Glutamatergic neuron (in vitro differentiated cells): ENCODE measurements around the gene EN2. TPM values are rescaled to one million over a fixed set of nuclear protein-coding genes. Genes with fewer than 3 reads are reported as not detected.
A peak's percentile ranks its signal among the peaks of the same experiment; 100 is the strongest.

Source experiments
- DNase-seq: peaks from one replicate; pipeline ENCODE4 v3.0.0; 2022
- H3K27ac Mint-ChIP-seq: one replicate; pipeline ENCODE4 v1.8.0; 2020; ENCODE audit warnings: mild to moderate bottlenecking, mixed read lengths, inconsistent platforms; ENCODE audit not compliant: unreplicated experiment
- H3K27me3 Mint-ChIP-seq: one replicate; pipeline ENCODE4 v1.8.0; 2020; ENCODE audit warnings: mild to moderate bottlenecking, moderate library complexity, mixed read lengths, inconsistent platforms; ENCODE audit not compliant: unreplicated experiment
- H3K36me3 Mint-ChIP-seq: one replicate; pipeline ENCODE4 v1.8.0; 2020; ENCODE audit warnings: mild to moderate bottlenecking, mixed read lengths, inconsistent platforms; ENCODE audit not compliant: unreplicated experiment
- H3K4me1 Mint-ChIP-seq: one replicate; pipeline ENCODE4 v1.8.0; 2020; ENCODE audit warnings: mild to moderate bottlenecking, low read depth, mixed read lengths, inconsistent platforms; ENCODE audit not compliant: unreplicated experiment
- H3K4me3 Mint-ChIP-seq: one replicate; pipeline ENCODE4 v1.8.0; 2020; ENCODE audit warnings: mild to moderate bottlenecking, mixed read lengths, inconsistent platforms; ENCODE audit not compliant: unreplicated experiment
- H3K9me3 Mint-ChIP-seq: one replicate; pipeline ENCODE4 v1.8.0; 2020; ENCODE audit warnings: mild to moderate bottlenecking, moderate library complexity, mixed read lengths, inconsistent platforms; ENCODE audit not compliant: unreplicated experiment
- CTCF ChIP-seq: fragments of 200-600 bp; sonication (generic); IDR thresholded peaks from one replicate; pipeline ENCODE4 v1.5.0; 2021; ENCODE audit not compliant: partially characterized antibody, unreplicated experiment
- total RNA-seq: library from RNA; stranded (reverse); fragmentation: NEBNext Ultra II Directional; extraction: Animal tissue kit (Norgen Biotek cat#: 25700); gene quantifications from one replicate; pipeline ENCODE4 v1.2.1, GENCODE V29; 2021; ENCODE audit not compliant: unreplicated experiment

EN2 gene
- total RNA-seq, 1 donor from 2014 or later, result 0.20 TPM

- no peak for DNase-seq
- Mint-ChIP-seq H3K27me3 (peaks cover 12% of the 10 kb centered on the region), H3K9me3 (peaks cover 11% of the 10 kb centered on the region), H3K4me1 (peaks cover 9% of the 10 kb centered on the region), H3K27ac (no peak overlapping the region), H3K4me3 (peak overlapping the region; percentile 55), H3K36me3 (peaks cover 5% of the 10 kb centered on the region)
- no peak for TF ChIP-seq CTCF
Observed at GRCh38 chr7:155418304-155418703, 39.6 kb upstream of the EN2 start.

DNA sequence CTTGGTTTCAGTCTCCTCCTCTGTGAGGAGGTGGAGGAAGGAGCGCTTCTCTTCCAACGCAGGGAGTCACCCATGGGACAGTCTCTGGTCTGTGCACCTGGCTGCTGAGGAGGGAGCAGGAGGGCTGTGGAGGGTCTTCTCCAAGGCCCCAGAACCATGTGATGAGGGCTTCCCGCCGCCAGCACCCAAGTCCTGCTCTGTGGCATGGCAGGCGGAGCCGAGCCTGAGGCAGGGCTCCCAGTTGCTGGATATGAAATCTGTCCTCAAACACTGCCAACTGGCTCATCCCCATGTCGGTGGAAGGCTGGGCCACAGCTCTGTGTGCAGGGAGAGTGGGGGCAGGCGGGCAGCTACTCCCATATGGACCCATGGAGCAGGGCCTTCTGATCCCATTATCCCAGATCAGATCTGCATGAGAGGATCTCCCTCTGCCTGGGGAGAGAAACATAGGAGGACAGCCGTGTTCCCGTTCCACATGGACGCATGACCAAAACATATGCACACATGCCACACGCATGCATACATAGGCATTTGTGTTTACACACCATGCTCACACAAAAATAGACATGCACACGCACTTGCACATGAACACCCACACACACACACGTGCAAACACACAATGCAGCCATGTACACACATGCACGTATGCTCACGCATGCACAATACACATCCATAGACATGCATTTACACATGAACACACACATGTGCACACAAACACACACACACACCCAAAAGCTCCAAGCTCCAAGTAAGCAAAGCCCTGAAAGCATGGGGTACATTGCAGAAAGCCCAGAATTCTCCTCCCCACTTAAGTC, 38.8 kb upstream of the EN2 start:
- peaks cover 5% of the 10 kb centered on the region for H3K36me3 Mint-ChIP-seq
- peak overlapping the region; percentile 55 for H3K4me3 Mint-ChIP-seq
- peaks cover 11% of the 10 kb centered on the region for H3K9me3 Mint-ChIP-seq
- H3K27ac Mint-ChIP-seq, result no peak overlapping the region
- H3K27me3 Mint-ChIP-seq, result peaks cover 12% of the 10 kb centered on the region
- H3K4me1 Mint-ChIP-seq, result peaks cover 9% of the 10 kb centered on the region
- TF ChIP-seq CTCF, result no peak
- DNase-seq, result no peak

DNA sequence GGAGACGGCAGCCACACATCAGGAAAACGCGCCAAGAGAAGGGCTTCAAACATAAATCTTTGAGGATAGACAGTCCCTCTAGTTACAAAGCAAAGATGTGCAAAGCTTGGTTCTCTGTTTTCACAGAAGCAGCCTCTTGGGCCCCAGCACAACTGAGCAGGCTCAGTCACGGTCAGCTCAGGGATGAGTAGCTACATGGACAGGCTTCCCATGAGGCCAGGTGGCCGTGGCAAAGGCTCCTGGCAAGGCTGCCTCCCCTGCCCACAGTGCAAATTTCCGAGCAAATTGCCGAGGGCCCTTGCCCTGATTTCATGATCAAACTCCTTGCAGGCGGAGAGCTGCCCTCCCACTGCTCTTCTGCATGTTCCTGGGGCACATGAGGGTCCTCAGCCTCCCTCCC, 37.8 kb upstream of the EN2 start:
- Mint-ChIP-seq H3K4me1 (peaks cover 9% of the 10 kb centered on the region), H3K27me3 (peaks cover 13% of the 10 kb centered on the region), H3K36me3 (peaks cover 5% of the 10 kb centered on the region)

GRCh38 chr7:155422151-155422550, 35.8 kb upstream of the EN2 start:
- Mint-ChIP-seq H3K9me3 (peaks cover 9% of the 10 kb centered on the region), H3K27me3 (peaks cover 16% of the 10 kb centered on the region), H3K36me3 (peaks cover 5% of the 10 kb centered on the region), H3K4me1 (peaks cover 9% of the 10 kb centered on the region), H3K4me3 (no peak overlapping the region), H3K27ac (no peak overlapping the region)
- TF ChIP-seq CTCF, result no peak
- peak; percentile 12 for DNase-seq

More for the DNA sequence above, 37.8 kb upstream of the EN2 start:
- H3K27ac Mint-ChIP-seq, result no peak overlapping the region
- H3K9me3 Mint-ChIP-seq, result peaks cover 11% of the 10 kb centered on the region
- H3K4me3 Mint-ChIP-seq, result no peak overlapping the region
- DNase-seq, result no peak
- TF ChIP-seq CTCF, result no peak

- Mint-ChIP-seq H3K27me3 (peaks cover 16% of the 10 kb centered on the region), H3K4me1 (peaks cover 9% of the 10 kb centered on the region), H3K4me3 (no peak overlapping the region), H3K9me3 (peaks cover 9% of the 10 kb centered on the region), H3K27ac (no peak overlapping the region), H3K36me3 (peaks cover 5% of the 10 kb centered on the region)
- no peak for TF ChIP-seq CTCF
- peak; percentile 3 for DNase-seq
Observed at GRCh38 chr7:155422599-155423336, 35.2 kb upstream of the EN2 start.
